ENCODE data around the gene CHST7. TPM values are rescaled to one million over a fixed set of nuclear protein-coding genes. Genes with fewer than 3 reads are reported as not detected.
"Not testable (repeated sequence)": the region's sequence is repeated elsewhere in the genome, so short reads cannot be mapped to it uniquely, and the experiment has no call there.

Gene CHST7
- 16.2 and 26.4 TPM in 2 replicates for total RNA-seq (2012; rRNA removed)

DNA sequence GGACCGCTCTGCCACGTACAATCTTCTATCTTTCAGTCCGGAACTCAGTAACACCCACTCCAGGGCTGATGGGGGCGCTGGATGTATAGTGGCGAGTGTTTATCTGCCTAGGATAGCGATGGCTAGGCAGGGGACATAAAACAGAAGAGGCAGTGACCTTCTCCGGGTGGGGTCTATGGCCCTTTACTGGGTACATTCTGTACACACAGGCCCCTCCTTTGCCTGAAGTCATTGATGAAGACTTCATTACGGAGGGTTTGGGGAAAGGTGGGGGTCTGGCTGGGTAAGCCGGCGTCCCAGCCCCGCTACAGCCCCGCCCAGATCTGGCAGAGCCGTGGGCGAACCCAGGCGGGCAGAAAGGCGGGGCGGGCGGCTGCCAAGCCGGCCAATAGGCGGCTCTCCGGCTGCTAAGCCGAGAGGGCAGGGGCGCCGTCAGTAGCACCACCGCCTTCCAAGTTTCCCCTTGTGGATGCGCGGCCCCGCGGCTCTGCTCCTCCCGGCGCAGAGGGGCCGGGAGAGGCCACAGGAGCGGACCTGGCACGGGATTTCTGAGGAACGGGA lies at the start of gene CHST7:
CHST7 (plus strand) TSS at position 435 of the 561 bp plus-strand sequence. CDS start 167 bp downstream, outside the sequence.
- H3K9ac ChIP-seq (ENCODE audit: low read depth, low read length) = peak within 1 kb of the TSS; percentile 69
- no peaks in the 10 kb centered on the region for H3K36me3 ChIP-seq (ENCODE audit: insufficient read depth, low read length)
- H3K4me1 ChIP-seq (ENCODE audit: control insufficient read depth, insufficient read depth, low read length) = peaks cover 17% of the 10 kb centered on the region

DNA sequence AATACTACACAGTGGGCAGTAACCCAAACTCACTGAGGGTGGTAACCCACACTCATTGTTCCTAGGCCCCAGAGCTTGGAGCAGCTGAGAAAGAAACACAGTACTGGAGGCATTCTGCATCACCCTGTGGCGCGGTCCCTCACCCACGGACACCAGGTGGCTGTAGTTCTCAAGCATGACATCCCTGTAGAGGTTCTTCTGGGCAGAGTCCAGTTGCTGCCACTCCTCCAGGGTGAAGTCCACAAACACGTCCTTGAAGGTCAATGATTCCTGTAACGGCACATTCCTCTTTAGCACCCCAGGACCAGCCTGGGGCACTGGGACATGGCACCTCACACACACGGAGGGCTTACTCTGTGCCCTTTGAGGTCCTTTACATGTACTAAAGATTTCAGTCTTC lies 44.9 kb upstream of the CHST7 start:
- not testable (repeated sequence) for H3K9ac ChIP-seq (ENCODE audit: low read depth, low read length); H3K9me3 ChIP-seq (replicated peaks; ENCODE audit: low read length); H3K36me3 ChIP-seq (ENCODE audit: insufficient read depth, low read length); H3K4me3 ChIP-seq (ENCODE audit: low read length); H3K4me2 ChIP-seq (ENCODE audit: low read length); H3K27me3 ChIP-seq (ENCODE audit: control insufficient read depth, insufficient read depth, low read length); H3K4me1 ChIP-seq (ENCODE audit: control insufficient read depth, insufficient read depth, low read length)

More for the DNA sequence above, at the start of gene CHST7:
- H3K4me2 ChIP-seq (ENCODE audit: low read length) = peak within 1 kb of the TSS; percentile 86
- H3K27me3 ChIP-seq (ENCODE audit: control insufficient read depth, insufficient read depth, low read length) = no peaks in the 10 kb centered on the region
- H3K4me3 ChIP-seq (ENCODE audit: low read length) = peak within 1 kb of the TSS; percentile 77
- no peaks in the 10 kb centered on the region for H3K9me3 ChIP-seq (replicated peaks; ENCODE audit: low read length)

GRCh38 chrX:46529740-46530403 lies 43.7 kb upstream of the CHST7 start:
- not testable (repeated sequence) for H3K36me3 ChIP-seq (ENCODE audit: insufficient read depth, low read length); H3K9ac ChIP-seq (ENCODE audit: low read depth, low read length); H3K9me3 ChIP-seq (replicated peaks; ENCODE audit: low read length); H3K27me3 ChIP-seq (ENCODE audit: control insufficient read depth, insufficient read depth, low read length); H3K4me1 ChIP-seq (ENCODE audit: control insufficient read depth, insufficient read depth, low read length); H3K4me3 ChIP-seq (ENCODE audit: low read length); H3K4me2 ChIP-seq (ENCODE audit: low read length)

DNA sequence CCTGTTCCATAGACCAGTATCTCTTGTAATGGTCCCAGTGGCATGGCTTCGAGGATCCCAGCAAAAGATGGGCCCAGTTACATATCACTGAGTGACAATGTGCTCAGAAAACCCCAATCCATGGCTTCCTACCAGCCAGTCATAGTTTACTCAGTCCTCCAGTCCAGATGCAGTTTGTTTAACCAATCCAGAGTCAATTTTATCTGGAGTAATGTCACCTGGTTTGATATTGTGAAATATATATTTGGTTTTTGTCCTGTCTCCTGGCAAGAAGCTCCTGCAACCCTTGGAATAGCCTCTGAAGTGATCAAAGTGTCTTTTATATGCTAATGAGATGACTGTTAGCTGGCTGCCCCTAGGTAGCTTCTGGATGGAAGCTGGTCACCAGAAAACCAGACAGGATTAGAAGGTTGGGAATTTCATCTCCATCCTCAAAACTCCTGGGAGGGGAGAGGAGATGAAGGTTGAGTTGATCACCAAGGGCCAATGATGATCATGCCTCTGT lies 43.1 kb upstream of the CHST7 start:
- not testable (repeated sequence) for H3K4me3 ChIP-seq (ENCODE audit: low read length); H3K9ac ChIP-seq (ENCODE audit: low read depth, low read length); H3K27me3 ChIP-seq (ENCODE audit: control insufficient read depth, insufficient read depth, low read length); H3K36me3 ChIP-seq (ENCODE audit: insufficient read depth, low read length); H3K9me3 ChIP-seq (replicated peaks; ENCODE audit: low read length); H3K4me2 ChIP-seq (ENCODE audit: low read length); H3K4me1 ChIP-seq (ENCODE audit: control insufficient read depth, insufficient read depth, low read length)

DNA sequence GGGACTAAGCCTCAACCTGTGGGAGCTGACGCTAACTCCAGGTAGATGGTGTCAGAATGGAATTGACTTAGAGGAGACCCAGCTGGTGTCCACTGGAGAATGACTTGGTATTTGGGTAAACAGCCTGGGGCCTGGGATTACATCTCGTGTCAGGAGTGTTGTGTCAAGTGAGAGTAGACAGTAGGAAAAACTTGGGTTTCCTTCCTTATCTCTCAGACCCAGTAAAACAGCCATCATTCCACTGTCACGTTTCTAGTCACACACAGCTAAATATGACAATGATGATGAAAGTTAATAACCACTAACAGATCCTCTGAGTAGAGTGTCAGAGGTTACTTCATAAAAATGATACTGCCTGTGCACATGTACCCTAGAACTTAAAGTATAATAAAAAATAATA lies 42.1 kb upstream of the CHST7 start:
- Histone ChIP-seq H3K27me3 (ENCODE audit: control insufficient read depth, insufficient read depth, low read length) (no peaks in the 10 kb centered on the region), H3K9ac (ENCODE audit: low read depth, low read length) (no peak overlapping the region), H3K9me3 (replicated peaks; ENCODE audit: low read length) (no peaks in the 10 kb centered on the region), H3K36me3 (ENCODE audit: insufficient read depth, low read length) (no peaks in the 10 kb centered on the region), H3K4me1 (ENCODE audit: control insufficient read depth, insufficient read depth, low read length) (no peaks in the 10 kb centered on the region), H3K4me2 (ENCODE audit: low read length) (no peak overlapping the region), H3K4me3 (ENCODE audit: low read length) (no peak overlapping the region)

DNA sequence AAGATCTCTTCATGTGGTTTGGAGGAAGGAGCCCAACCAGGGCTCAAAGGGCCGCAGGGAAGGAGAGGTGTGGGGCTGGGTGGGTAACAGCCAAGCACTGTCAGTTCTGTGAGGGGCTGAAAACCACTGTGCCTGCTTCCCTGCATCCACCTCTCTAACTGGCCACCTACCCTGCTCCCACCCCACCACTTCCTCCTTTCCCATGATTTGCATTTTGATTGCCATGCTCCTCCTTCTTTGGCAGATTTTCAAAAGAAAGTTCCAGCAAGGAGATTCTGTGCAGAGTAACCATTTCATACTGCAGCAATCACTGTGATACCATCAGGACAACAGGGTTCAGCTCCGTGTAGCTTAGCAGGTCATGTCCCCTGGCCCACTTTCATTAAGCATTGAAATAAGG lies 30.1 kb upstream of the CHST7 start:
- Histone ChIP-seq H3K27me3 (ENCODE audit: control insufficient read depth, insufficient read depth, low read length) (no peaks in the 10 kb centered on the region), H3K9ac (ENCODE audit: low read depth, low read length) (no peak overlapping the region), H3K4me3 (ENCODE audit: low read length) (no peak overlapping the region), H3K36me3 (ENCODE audit: insufficient read depth, low read length) (peaks cover 8% of the 10 kb centered on the region), H3K9me3 (replicated peaks; ENCODE audit: low read length) (no peaks in the 10 kb centered on the region), H3K4me1 (ENCODE audit: control insufficient read depth, insufficient read depth, low read length) (peaks cover 25% of the 10 kb centered on the region), H3K4me2 (ENCODE audit: low read length) (no peak overlapping the region)

DNA sequence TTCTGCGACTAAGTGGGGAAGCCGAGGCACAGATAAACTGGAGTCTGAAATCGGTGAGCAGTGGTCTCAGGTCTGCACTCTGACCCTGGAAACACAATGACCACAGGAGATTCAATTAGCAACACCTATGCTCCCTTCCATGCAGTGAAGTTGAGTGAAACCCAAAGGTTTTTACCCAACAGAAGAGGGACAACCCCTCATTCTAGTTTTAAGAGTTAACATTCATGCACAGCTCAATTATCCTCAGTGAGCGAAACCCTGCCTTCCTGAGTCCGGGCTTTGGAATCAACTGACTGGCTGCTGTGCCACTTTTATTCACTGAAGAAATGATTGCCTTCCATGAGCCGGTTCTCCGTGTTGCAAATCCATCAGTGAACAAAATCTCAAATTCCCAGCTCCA lies 29.0 kb upstream of the CHST7 start:
- H3K4me3 ChIP-seq (ENCODE audit: low read length) = peak overlapping the region; percentile 84
- H3K36me3 ChIP-seq (ENCODE audit: insufficient read depth, low read length); H3K27me3 ChIP-seq (ENCODE audit: control insufficient read depth, insufficient read depth, low read length); H3K9me3 ChIP-seq (replicated peaks; ENCODE audit: low read length): not testable (repeated sequence)
- H3K4me1 ChIP-seq (ENCODE audit: control insufficient read depth, insufficient read depth, low read length) = peaks cover 26% of the 10 kb centered on the region
- H3K9ac ChIP-seq (ENCODE audit: low read depth, low read length) = peak overlapping the region; percentile 97
- peak overlapping the region; percentile 77 for H3K4me2 ChIP-seq (ENCODE audit: low read length)

DNA sequence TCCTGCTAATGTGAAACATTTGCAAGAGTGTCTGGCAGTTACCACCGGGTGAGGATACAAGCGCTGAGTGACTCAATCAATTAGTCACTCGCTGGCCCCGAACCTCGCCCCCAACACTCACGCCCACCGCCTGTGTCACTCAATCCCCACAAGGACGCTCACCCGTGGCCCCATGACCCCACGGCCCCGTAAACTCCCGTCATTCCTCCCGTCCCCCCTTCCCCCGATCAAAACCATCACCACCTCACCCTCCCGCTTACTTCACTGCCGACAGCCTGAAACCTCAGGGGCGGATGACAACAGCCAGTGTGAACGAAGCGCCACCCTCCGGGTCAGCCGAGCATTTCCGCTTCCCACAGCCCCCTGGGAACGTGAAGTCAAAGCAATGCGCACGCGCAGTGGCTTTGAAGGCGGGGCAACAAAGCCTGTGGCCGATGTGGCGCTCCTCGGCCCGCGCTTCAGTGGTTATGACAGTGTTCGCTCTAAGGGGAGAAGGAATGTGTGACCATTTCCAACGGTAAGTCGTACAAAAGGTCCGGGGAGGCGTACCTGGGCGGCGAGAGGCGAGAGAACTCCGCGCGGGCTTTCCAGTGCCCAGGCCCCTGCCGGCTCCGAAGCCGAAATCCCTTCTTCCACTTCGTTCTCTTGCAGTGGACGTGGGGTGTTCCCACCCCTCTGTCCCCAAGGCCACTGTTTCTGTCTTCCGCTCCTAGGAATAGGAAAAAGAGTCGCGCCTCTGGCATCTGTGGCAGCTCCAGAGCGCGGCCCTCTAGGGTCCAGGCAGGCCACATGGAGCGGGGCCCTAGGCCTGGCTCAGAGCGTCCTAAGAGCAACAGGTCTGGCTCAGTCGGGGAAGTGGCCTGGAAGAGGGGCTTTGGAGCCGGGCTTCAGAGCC lies 28.2 kb upstream of the CHST7 start, which contains the start of gene ZNF674:
ZNF674 (minus strand) TSS at position 311 of the 895 bp plus-strand sequence. CDS start 3,334 bp downstream, outside the sequence.
- Histone ChIP-seq H3K4me2 (ENCODE audit: low read length) (peak within 1 kb of the TSS; percentile 77), H3K27me3 (ENCODE audit: control insufficient read depth, insufficient read depth, low read length) (no peaks in the 10 kb centered on the region), H3K9me3 (replicated peaks; ENCODE audit: low read length) (no peaks in the 10 kb centered on the region), H3K4me3 (ENCODE audit: low read length) (peak within 1 kb of the TSS; percentile 84), H3K36me3 (ENCODE audit: insufficient read depth, low read length) (peaks cover 6% of the 10 kb centered on the region), H3K9ac (ENCODE audit: low read depth, low read length) (peak within 1 kb of the TSS; percentile 97), H3K4me1 (ENCODE audit: control insufficient read depth, insufficient read depth, low read length) (peaks cover 26% of the 10 kb centered on the region)

- H3K27me3 ChIP-seq (ENCODE audit: control insufficient read depth, insufficient read depth, low read length) = no peaks in the 10 kb centered on the region
- peaks cover 26% of the 10 kb centered on the region for H3K4me1 ChIP-seq (ENCODE audit: control insufficient read depth, insufficient read depth, low read length)
- H3K36me3 ChIP-seq (ENCODE audit: insufficient read depth, low read length) = peaks cover 6% of the 10 kb centered on the region
- no peaks in the 10 kb centered on the region for H3K9me3 ChIP-seq (replicated peaks; ENCODE audit: low read length)
- H3K4me2 ChIP-seq (ENCODE audit: low read length) = peak overlapping the region; percentile 69
- peak overlapping the region; percentile 53 for H3K9ac ChIP-seq (ENCODE audit: low read depth, low read length)
- H3K4me3 ChIP-seq (ENCODE audit: low read length) = peak overlapping the region; percentile 30
Measured at GRCh38 chrX:46547857-46548256, 25.7 kb upstream of the CHST7 start.

DNA sequence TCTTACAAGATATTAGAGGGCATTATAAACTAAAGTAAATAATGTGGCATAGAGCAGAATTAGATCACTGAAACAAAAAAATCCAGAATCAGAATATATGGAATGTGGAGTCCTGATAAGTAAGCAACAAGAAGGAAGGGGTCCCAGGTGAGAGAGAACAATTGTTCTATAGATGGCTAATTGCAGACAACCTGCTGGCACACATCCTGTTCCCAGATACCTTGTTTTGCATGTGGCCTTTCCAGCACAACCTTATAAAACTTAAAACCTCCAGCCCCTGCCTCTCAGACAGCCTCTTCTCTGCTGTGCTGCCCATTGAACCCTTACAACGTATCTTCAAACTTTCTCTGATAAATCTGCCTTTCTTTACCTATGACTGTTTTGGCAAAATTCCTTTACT lies 23.7 kb upstream of the CHST7 start:
- Histone ChIP-seq H3K4me2 (ENCODE audit: low read length) (no peak overlapping the region), H3K27me3 (ENCODE audit: control insufficient read depth, insufficient read depth, low read length) (no peaks in the 10 kb centered on the region), H3K9me3 (replicated peaks; ENCODE audit: low read length) (no peaks in the 10 kb centered on the region), H3K4me3 (ENCODE audit: low read length) (no peak overlapping the region), H3K9ac (ENCODE audit: low read depth, low read length) (no peak overlapping the region), H3K36me3 (ENCODE audit: insufficient read depth, low read length) (peaks cover 6% of the 10 kb centered on the region), H3K4me1 (ENCODE audit: control insufficient read depth, insufficient read depth, low read length) (peaks cover 20% of the 10 kb centered on the region)

DNA sequence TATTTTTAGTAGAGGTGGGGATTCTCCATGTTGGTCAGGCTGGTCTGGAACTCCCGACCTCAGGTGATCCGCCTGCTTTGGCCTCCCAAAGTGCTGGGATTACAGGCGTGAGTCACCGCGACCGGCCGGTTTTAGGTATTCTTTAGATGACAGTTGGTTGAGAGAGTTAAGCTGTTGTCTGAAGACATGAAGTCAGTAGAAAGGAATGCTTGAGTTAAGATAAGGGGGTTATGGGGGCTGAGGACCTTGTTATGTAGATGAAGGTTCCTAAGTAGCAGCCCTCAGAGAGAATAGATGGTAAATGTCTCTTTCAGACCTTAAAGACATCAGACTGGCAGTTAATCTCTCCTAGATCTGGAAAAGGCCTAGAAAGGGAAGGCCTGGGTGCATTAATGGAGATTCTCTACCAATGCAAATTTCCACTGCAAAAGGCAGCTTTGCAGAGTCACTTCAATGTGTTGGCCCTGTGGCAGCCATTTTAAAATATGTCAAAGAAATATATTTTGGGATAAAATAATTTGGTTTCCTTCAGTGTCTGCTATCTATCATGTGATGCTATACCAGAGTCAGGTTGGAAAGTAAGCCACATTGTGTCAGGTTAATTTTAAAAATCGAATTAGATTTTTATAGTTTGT lies 22.0 kb upstream of the CHST7 start:
- Histone ChIP-seq H3K4me2 (ENCODE audit: low read length) (no peak overlapping the region), H3K36me3 (ENCODE audit: insufficient read depth, low read length) (peaks cover 6% of the 10 kb centered on the region), H3K27me3 (ENCODE audit: control insufficient read depth, insufficient read depth, low read length) (no peaks in the 10 kb centered on the region), H3K9me3 (replicated peaks; ENCODE audit: low read length) (no peaks in the 10 kb centered on the region), H3K9ac (ENCODE audit: low read depth, low read length) (no peak overlapping the region), H3K4me3 (ENCODE audit: low read length) (no peak overlapping the region), H3K4me1 (ENCODE audit: control insufficient read depth, insufficient read depth, low read length) (peaks cover 16% of the 10 kb centered on the region)
